Fibroblast of peridontal ligament (primary cell): Measurements from ENCODE around the gene NPIPB6.

Experiments
- DNase-seq: peaks from one replicate; pipeline ENCODE4 v3.0.0-alpha.2; 2010; ENCODE audit errors: extremely low read depth

The NPIPB6 gene

GRCh38 chr16:28324235-28324886 is 38.9 kb downstream of the NPIPB6 start:
- DNase-seq = no peak

GRCh38 chr16:28321700-28322411 is 41.5 kb downstream of the NPIPB6 start:
- DNase-seq = peak; percentile 11

DNA sequence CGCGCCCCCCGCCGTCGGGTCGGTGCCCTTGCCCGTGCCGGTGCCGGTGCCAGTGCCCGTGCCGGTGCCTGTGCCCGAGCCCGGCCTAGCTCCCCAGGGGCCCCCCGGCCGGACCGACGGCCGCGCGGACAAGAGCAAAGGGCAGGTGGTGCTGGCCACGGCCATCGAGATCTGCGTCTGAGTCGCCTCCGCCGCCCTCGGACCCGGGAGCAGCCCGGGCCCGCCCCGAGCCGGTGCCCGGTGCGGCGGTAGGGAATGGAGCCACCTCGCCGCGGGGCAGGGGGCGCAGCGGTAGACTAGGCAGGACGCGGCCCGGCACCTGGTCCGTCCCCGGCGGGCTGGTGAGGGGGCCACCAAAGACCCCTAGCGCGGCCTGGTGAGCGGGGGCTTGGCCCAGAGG is 42.6 kb downstream of the NPIPB6 start:
- no peak for DNase-seq

DNA sequence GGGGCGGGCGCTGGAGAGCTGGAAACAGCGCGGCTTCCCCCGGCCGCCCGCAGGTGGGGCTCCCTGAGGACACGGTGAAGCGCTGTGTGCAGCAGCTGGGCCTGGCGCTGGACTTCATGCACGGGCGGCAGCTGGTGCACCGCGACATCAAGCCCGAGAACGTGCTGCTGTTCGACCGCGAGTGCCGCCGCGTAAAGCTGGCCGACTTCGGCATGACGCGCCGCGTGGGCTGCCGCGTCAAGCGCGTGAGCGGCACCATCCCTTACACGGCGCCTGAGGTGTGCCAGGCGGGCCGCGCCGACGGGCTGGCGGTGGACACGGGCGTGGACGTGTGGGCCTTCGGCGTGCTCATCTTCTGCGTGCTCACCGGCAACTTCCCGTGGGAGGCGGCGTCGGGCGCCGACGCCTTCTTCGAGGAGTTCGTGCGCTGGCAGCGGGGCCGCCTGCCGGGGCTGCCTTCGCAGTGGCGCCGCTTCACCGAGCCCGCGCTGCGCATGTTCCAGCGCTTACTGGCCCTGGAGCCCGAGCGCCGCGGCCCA is 43.2 kb downstream of the NPIPB6 start:
- DNase-seq = no peak

DNA sequence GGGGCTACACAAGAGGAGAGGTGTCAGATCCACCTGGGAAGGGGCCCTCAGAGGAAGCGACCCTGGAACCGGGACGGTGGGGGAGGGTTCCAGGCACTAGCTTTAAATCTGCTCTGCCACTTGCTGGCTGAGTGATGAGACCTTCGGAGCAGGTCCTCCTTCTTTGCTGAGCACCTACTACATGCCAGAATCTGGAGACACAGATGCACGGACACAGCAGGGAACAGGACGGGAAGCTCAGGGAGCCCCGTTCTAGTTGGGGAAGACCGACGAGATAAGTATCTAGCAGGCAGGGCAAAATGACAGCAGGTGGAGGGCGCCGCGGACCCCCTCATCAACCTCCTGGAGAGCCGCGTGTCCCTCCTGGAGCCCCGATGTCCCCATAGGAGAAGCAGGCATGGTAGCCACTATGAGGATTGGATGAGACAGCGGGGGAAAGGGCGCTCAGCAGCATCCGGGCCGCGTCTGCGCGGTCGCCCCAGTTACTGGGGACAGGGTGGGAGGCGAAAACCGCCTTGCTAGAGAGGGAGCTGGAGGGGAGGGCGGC is 43.8 kb downstream of the NPIPB6 start:
- DNase-seq = no peak

DNA sequence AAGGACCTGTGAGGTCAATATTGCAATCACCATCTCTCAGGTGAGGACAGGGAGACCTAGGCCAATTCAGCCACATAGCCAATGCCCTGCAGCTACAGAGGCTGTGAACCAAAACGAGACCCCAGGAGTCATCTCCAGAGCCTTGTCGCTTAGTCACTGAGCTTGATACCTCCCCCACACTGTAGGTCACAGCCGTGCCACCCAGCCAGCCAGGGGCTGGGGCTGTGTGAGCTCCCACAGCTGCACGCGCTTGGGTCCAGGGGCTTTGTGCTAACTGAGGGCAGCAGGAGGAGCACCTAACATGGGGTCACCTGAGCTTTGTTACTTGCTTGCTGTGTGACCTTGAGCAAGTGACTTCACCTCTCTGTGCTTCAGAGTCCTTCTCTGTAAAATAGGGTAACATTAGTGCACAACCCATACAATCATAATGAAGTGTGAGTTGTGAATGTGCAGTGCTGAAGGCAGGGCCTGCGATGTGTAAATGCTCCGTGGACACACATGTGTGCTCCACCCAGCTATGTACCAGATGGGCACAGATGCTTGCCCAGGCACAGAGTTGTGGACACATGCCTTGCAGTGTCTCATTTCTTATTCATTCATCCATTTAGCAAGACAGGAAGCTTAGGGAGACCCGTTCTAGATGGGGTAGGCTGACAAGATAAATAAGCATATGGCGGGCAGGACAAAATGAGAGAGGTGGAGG is 45.1 kb downstream of the NPIPB6 start:
- DNase-seq = no peak

GRCh38 chr16:28317040-28317880 is 46.0 kb downstream of the NPIPB6 start:
- peak; percentile 16 for DNase-seq

GRCh38 chr16:28316054-28316453 is 47.3 kb downstream of the NPIPB6 start:
- no peak for DNase-seq

DNA sequence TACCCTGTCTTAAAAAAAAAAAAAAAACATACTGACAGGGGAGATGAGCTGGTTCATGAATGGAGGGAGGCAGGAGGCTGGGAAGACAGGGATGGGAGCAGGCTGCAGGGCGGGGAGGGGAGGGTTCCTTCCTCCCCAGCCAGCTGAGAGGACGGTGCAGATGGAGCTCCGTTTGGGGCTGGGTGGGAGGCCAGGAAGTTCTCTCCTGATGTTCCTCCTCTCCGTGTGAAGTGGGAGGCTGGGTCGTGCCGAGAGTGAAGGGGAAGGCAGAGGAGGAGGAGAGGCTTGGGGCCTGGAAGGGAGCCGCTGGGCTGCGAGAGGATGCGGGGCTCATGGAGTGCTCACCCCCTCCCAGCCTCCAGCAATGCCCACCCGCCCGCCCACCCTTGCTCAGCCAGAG is 49.7 kb downstream of the NPIPB6 start:
- no peak for DNase-seq

GRCh38 chr16:28312327-28312726 is 51.0 kb downstream of the NPIPB6 start:
- no peak for DNase-seq

GRCh38 chr16:28311913-28312312 is 51.4 kb downstream of the NPIPB6 start:
- no peak for DNase-seq

- no peak for DNase-seq
Observed at GRCh38 chr16:28311413-28311812, 51.9 kb downstream of the NPIPB6 start.

DNA sequence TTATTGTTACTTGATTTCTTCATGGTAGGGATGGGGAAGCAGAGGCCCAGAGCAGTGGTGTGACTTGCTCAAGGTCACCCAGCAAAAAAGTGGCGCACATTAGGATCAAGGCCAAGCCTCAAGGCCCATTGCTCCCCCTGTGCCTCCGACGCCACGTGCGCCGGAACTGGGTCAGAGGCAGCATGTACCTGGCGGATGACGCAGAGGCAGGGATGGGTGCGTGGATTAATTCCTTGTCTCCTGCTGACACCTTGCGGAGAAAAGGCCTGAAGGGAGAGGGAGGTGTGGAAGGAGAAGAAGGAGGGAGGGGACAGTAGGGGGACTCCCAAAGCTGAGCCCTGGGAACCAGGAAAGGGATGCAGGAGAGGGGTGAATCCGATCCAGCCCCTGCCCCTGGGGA is 52.5 kb downstream of the NPIPB6 start:
- no peak for DNase-seq

- DNase-seq = no peak
Observed at GRCh38 chr16:28309811-28310311, 53.4 kb downstream of the NPIPB6 start.

DNA sequence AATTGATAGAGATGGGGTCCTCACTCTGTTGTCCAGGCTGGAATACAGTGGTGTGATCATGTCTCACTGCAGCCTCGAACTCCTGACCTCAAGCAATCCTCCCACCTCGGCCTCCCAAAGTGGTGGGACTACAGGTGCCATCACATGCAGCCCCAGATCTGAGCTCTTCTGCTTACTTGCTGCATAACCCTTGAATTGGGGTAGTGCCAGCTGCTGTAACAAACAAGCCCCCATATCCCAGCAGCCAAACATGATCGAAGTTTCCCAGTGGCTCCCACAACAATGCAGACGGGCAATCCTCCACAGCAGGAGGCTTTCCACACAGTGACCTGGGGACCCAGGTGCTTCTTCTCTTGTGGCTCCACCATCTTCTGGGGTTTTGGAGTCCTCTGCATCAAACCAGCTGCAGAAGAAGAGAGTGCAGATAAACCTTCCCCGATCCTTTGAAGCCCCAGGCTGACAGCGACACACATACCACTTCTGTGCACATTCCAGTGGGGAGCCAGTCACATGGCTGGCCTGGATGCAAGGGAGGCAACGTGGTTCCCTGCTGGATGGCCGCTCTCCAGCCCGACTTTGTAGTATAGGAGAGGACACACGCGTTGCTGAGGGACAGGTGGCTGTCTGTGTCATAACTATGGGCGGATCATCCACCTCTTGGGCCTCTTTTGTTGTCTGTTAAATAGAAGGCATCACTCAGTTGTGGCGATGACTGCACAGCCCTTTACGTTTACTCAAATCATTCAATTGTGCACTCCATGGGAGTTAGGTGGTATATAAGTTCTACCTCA is 54.3 kb downstream of the NPIPB6 start:
- DNase-seq = no peak

DNA sequence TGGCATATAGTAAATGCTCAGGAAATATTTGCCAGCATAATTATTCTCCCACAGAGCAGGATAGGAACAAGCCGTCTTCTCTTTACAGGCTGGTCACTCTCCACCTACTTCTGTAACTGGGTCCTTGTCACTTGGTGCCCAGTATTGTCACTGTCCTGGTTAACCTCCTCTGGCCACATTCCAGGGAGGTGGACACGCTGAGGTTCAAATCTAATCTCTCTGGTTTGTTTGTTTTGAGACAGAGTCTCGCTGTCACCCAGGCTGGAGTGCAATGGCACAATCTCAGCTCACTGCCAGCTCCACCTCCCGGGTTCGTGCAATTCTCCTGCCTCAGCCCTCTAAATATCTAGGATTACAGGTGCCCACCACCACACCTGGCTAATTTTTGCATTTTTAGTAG is 55.4 kb downstream of the NPIPB6 start:
- DNase-seq = no peak

GRCh38 chr16:28304214-28304613 is 59.1 kb downstream of the NPIPB6 start:
- peak; percentile 22 for DNase-seq

DNA sequence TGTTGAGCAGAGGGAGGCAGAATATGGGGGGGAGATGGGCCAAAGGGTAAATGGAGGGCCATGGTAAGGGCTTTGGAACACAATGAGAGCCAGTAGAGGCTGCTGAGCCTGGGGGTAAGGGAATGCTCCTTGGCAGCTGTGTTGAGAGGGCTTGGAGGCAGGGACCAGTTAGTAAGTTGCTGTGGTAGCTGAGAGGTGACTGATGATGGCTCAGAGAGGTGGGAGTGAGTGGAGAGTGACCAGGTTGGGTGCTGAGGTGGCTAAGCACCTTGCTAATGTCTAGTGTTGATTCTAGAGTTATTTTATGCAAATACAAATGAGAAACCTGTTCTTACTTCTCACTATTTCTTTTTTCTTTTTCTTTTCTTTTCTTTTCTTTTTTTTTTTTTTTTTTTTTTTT is 60.2 kb downstream of the NPIPB6 start:
- DNase-seq = no peak

DNA sequence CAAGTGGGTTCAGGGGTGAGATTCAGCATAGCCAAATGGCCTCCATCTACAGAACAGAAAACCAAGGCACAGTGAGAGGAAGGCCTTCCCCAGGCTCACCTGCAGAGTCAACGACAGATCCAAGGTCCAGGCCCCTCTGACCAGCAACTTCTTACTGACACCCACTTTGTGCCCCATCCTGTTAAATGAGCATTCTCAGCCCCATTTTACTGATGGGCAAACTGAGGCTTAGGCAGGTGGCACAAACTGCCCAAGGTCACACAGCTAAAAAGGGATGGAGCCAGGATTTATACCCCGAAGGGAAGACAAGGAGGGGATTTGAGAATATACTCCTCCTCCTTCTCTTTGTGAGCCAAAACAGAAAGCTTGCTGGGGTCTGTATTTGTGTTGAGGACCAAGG is 61.7 kb downstream of the NPIPB6 start:
- no peak for DNase-seq

DNA sequence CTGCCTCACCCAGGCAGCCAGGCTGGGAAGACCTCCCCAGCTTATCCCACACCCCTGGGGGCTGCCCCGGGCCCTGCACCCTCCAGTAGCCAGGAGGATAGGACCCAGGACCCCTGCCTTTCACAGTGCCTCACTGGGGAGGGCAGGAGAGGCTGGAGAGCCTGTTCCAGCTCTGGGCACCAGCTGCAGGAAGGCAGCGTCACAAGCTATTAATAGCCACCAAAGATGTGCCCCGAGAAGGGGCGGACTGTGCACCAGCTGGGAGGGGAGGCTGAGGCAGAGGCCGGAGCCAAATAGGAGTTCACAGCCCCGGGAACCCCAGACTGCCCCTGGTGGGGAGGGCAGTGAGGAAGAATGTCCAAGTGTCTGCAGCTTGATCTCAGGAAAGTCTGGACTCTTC is 62.2 kb downstream of the NPIPB6 start:
- no peak for DNase-seq

- no peak for DNase-seq
Observed at GRCh38 chr16:28300327-28300726, 63.0 kb downstream of the NPIPB6 start.
